Measurements from ENCODE around the gene STK32B.

- TF ChIP-seq CTCF (IDR thresholded peaks at IDR 0.05): no peak
- TF ChIP-seq EP300 (IDR thresholded peaks at IDR 0.05): no peak
- no peak for TF ChIP-seq POLR2A (IDR thresholded peaks at IDR 0.05)
These were observed 167.2 kb downstream of the STK32B start for GRCh38 chr4:5218376-5219069.

All from stomach (tissue), 4 donors.